Liver (tissue), 3 donors: Measurements from ENCODE around the gene OR5B3.

Source experiments
- ATF3 ChIP-seq: IDR thresholded peaks from 2 replicates; pipeline ENCODE4 v1.6.1; 2016; ENCODE audit warnings: antibody characterized with exemption
- CTCF ChIP-seq: fragments of 150-350 bp; IDR thresholded peaks from 2 replicates; pipeline ENCODE4 v1.5.1; 2017; ENCODE audit warnings: improper control_type of control experiment, low read depth, low read length; ENCODE audit not compliant: missing input control
- EGR1 ChIP-seq, 2 donors: IDR thresholded peaks; 2 replicates each; pipeline ENCODE4 v1.6.1; 2016 to 2018; ENCODE audit warnings: antibody characterized with exemption in 2 of 2, low read depth in 2 of 2
- GABPA ChIP-seq, 2 donors: IDR thresholded peaks in 1 of 2; conservative IDR thresholded peaks in 1 of 2; 2 replicates each; pipeline ENCODE4 v1.6.1; 2016; ENCODE audit warnings: antibody characterized with exemption in 2 of 2, mild to moderate bottlenecking in 1 of 2, moderate library complexity in 1 of 2
- HNF4A ChIP-seq, 2 donors: conservative IDR thresholded peaks; 2 replicates each; pipeline ENCODE4 v1.6.1; 2016; ENCODE audit warnings: antibody characterized with exemption in 2 of 2, mild to moderate bottlenecking in 2 of 2
- JUND ChIP-seq, 2 donors: IDR thresholded peaks; 2 replicates each; pipeline ENCODE4 v1.6.1; 2016; ENCODE audit warnings: antibody characterized with exemption in 2 of 2
- MAX ChIP-seq: IDR thresholded peaks from 2 replicates; pipeline ENCODE4 v1.6.1; 2016; ENCODE audit warnings: antibody characterized with exemption
- RAD21 ChIP-seq, 2 donors: IDR thresholded peaks; 2 replicates each; pipeline ENCODE4 v1.6.1; 2016; ENCODE audit warnings: antibody characterized with exemption in 2 of 2, mild to moderate bottlenecking in 2 of 2
- REST ChIP-seq: IDR thresholded peaks from 2 replicates; pipeline ENCODE4 v1.6.1; 2016; ENCODE audit warnings: antibody characterized with exemption, mild to moderate bottlenecking
- RXRA ChIP-seq, 2 donors: IDR thresholded peaks; 2 replicates each; pipeline ENCODE4 v1.6.1; 2017 to 2018; ENCODE audit warnings: antibody characterized with exemption in 2 of 2, mild to moderate bottlenecking in 1 of 2
- SP1 ChIP-seq: IDR thresholded peaks from 2 replicates; pipeline ENCODE4 v1.6.1; 2018; ENCODE audit warnings: antibody characterized with exemption, mild to moderate bottlenecking
- TAF1 ChIP-seq: conservative IDR thresholded peaks from 2 replicates; pipeline ENCODE4 v1.6.1; 2016; ENCODE audit warnings: antibody characterized with exemption, mild to moderate bottlenecking
- YY1 ChIP-seq: IDR thresholded peaks from 2 replicates; pipeline ENCODE4 v1.6.1; 2016; ENCODE audit warnings: antibody characterized with exemption, mild to moderate bottlenecking
- ZBTB33 ChIP-seq: IDR thresholded peaks from 2 replicates; pipeline ENCODE4 v1.6.1; 2016; ENCODE audit warnings: antibody characterized with exemption
- donor health status: healthy.
- donor health status: healthy.

GRCh38 chr11:58451585-58451984, 44.9 kb upstream of the OR5B3 start:
- TF ChIP-seq CTCF (no peak), YY1 (no peak), JUND (IDR thresholded peaks at IDR 0.05) (no peak), GABPA (IDR thresholded peaks at IDR 0.05 in 1 of 2, conservative IDR thresholded peaks at IDR 0.05 in 1 of 2) (no peak), REST (no peak), TAF1 (no peak), SP1 (no peak), RXRA (IDR thresholded peaks at IDR 0.05) (no peak), MAX (no peak), ATF3 (no peak), ZBTB33 (no peak), RAD21 (IDR thresholded peaks at IDR 0.05) (no peak), EGR1 (IDR thresholded peaks at IDR 0.05; ENCODE audit: low read depth in 2 of 2) (no peak), HNF4A (conservative IDR thresholded peaks at IDR 0.05) (no peak)
